ENCODE data around the gene LYZL2. TPM values are rescaled to one million over a fixed set of nuclear protein-coding genes. Genes with fewer than 3 reads are reported as not detected.
"Not testable (repeated sequence)": the region's sequence is repeated elsewhere in the genome, so short reads cannot be mapped to it uniquely, and the experiment has no call there.

LYZL2 gene
- total and polyA plus RNA-seq, 9 of the 15 experiments (the other 6 are each of a cell fraction or from before 2014, with no cell fraction given), result not detected

GRCh38 chr10:30645340-30645827, 15.8 kb upstream of the LYZL2 start:
- H3K9me3 ChIP-seq (replicated peaks; ENCODE audit: control insufficient read depth, insufficient read depth, low read depth, low read length), result no peaks in the 10 kb centered on the region
- no peaks in the 10 kb centered on the region for H3K79me2 ChIP-seq (ENCODE audit: control insufficient read depth, insufficient read depth, low read length)
- no peak for TF ChIP-seq FOXO4 (CRISPR knock-in tag; IDR thresholded peaks at IDR 0.05)
- TF ChIP-seq SP2 (IDR thresholded peaks at IDR 0.05; ENCODE audit: extremely low read depth, low read depth, low read length, poor library complexity, severe bottlenecking), result no peak
- in situ Hi-C loops (cut with MboI), result no loop called here
- no peak for FAIRE-seq
- H3K4me2 ChIP-seq (ENCODE audit: insufficient read depth, low read length), result no peak overlapping the region
- no peaks in the 10 kb centered on the region; a peak in 1 of 5 replicates for H3K4me1 ChIP-seq (replicated peaks in 1 of 2; ENCODE audit: control insufficient read depth in 2 of 2, insufficient read depth in 2 of 2, low read length in 2 of 2)
- H3K27me3 ChIP-seq (ENCODE audit: control insufficient read depth in 2 of 2, insufficient read depth in 2 of 2, low read length in 2 of 2), result peaks cover 34 to 62% of the 10 kb centered on the region in 2 experiments
- H3K4me3 ChIP-seq, result no peak overlapping the region
- no peaks in the 10 kb centered on the region for H3K9me1 ChIP-seq (ENCODE audit: control insufficient read depth, insufficient read depth, low read length)
- H3K9ac ChIP-seq (ENCODE audit: insufficient read depth in 1 of 2, low read depth in 2 of 2, low read length in 2 of 2), result no peak overlapping the region
- H4K20me1 ChIP-seq (replicated peaks; ENCODE audit: control insufficient read depth, insufficient read depth, low read length), result no peaks in the 10 kb centered on the region
- ChIA-PET CTCF (ENCODE audit: low intra/inter-chr PET ratio) (no interaction called here), POLR2A (no interaction called here)
- WGBS (ENCODE audit: insufficient coverage, low coverage, missing lambda C conversion rate), result under 1% methylated on average over 12 of the region's 15 CpGs
- BruUV-seq (replicated peaks), result no TSS peak
- H3K36me3 ChIP-seq (ENCODE audit: control insufficient read depth, insufficient read depth, low read length), result no peaks in the 10 kb centered on the region
- intact Hi-C loops (cut with micrococcal nuclease), result no loop called here
- no peak overlapping the region for H3K27ac ChIP-seq (ENCODE audit: extremely low read depth, low read depth, low read length)
- ATAC-seq, result peak; percentile 69
- H2AFZ ChIP-seq (ENCODE audit: low read depth, low read length), result no peak overlapping the region
- no peak for DNase-seq (ENCODE audit: extremely low read depth in 1 of 4, low spot score in 3 of 4)

DNA sequence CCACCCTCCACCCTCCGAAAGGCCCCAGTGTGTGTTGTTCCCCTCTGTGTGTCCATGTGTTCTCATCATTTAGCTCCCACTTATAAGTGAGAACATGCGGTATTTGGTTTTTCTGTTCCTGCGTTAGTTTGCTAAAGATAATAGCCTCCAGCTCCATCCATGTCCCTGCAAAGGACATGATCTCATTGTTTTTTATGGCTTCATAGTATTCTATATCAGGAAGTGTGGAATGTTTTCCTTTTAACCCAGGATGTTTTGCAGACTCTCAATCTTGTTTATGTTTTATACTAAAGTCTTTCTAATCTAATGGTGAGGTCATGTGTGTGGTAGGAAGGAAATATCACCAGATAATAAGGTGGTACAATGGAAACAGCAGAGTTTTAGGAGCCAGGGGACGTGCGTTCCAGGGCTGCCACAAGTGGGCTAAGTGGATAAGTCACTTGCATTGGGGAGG, 14.9 kb upstream of the LYZL2 start:
- H3K9me3 ChIP-seq (replicated peaks; ENCODE audit: control insufficient read depth, insufficient read depth, low read depth, low read length); intact Hi-C loops (cut with micrococcal nuclease); H3K9me1 ChIP-seq (ENCODE audit: control insufficient read depth, insufficient read depth, low read length); H3K4me2 ChIP-seq (ENCODE audit: insufficient read depth, low read length); FAIRE-seq; H3K4me3 ChIP-seq; H3K4me1 ChIP-seq (replicated peaks in 1 of 2; ENCODE audit: control insufficient read depth in 2 of 2, insufficient read depth in 2 of 2, low read length in 2 of 2); H3K36me3 ChIP-seq (ENCODE audit: control insufficient read depth, insufficient read depth, low read length); CTCF ChIA-PET (ENCODE audit: low intra/inter-chr PET ratio); H3K9ac ChIP-seq (ENCODE audit: insufficient read depth in 1 of 2, low read depth in 2 of 2, low read length in 2 of 2); POLR2A ChIA-PET; H3K27ac ChIP-seq (ENCODE audit: extremely low read depth, low read depth, low read length); ATAC-seq; H4K20me1 ChIP-seq (replicated peaks; ENCODE audit: control insufficient read depth, insufficient read depth, low read length); DNase-seq (ENCODE audit: extremely low read depth in 1 of 4, low spot score in 3 of 4); in situ Hi-C loops (cut with MboI); H2AFZ ChIP-seq (ENCODE audit: low read depth, low read length); H3K79me2 ChIP-seq (ENCODE audit: control insufficient read depth, insufficient read depth, low read length); BruUV-seq (replicated peaks): not testable (repeated sequence)
- H3K27me3 ChIP-seq (ENCODE audit: control insufficient read depth in 2 of 2, insufficient read depth in 2 of 2, low read length in 2 of 2), result peaks cover 34 to 62% of the 10 kb centered on the region in 2 experiments
- 10% methylated on average over 5 of the region's 5 CpGs for WGBS (ENCODE audit: insufficient coverage, low coverage, missing lambda C conversion rate)

DNA sequence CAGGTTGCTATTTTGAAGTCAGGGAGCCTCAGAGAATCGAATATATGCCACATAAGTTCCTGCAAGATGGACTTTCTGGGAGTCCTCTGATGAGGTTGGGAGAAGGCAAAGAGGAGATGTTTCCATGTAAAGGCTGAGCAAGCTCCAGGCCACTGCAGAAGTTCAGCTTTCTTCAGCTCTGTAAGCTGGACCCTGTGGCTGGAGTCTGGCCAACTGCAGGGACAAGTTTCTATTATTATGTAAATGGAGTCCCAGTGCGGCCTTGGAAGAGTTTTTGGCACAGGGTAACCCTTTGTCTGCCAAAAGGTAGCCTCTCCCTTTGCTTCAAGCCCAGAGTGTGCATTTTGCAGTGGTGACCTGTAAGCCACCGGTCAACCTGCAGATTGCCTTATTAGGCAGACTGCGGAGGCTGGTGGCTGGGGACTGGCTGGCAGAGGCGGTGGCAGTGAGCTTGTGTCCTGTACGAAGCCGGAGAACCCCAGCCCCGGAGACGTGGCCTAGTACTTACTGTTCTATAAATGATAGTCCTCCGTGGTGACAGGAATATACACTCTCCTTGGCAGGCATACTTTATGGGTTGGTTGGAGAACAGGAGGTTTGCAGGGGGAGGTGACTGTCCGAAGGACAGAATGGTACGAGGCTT, 14.1 kb upstream of the LYZL2 start:
- in situ Hi-C loops (cut with MboI); H3K27ac ChIP-seq (ENCODE audit: extremely low read depth, low read depth, low read length); H3K4me1 ChIP-seq (replicated peaks in 1 of 2; ENCODE audit: control insufficient read depth in 2 of 2, insufficient read depth in 2 of 2, low read length in 2 of 2); H3K9ac ChIP-seq (ENCODE audit: insufficient read depth in 1 of 2, low read depth in 2 of 2, low read length in 2 of 2); CTCF ChIA-PET (ENCODE audit: low intra/inter-chr PET ratio); H3K79me2 ChIP-seq (ENCODE audit: control insufficient read depth, insufficient read depth, low read length); H3K4me2 ChIP-seq (ENCODE audit: insufficient read depth, low read length); intact Hi-C loops (cut with micrococcal nuclease); H4K20me1 ChIP-seq (replicated peaks; ENCODE audit: control insufficient read depth, insufficient read depth, low read length); H2AFZ ChIP-seq (ENCODE audit: low read depth, low read length); POLR2A ChIA-PET; H3K9me3 ChIP-seq (replicated peaks; ENCODE audit: control insufficient read depth, insufficient read depth, low read depth, low read length); H3K9me1 ChIP-seq (ENCODE audit: control insufficient read depth, insufficient read depth, low read length); DNase-seq (ENCODE audit: extremely low read depth in 1 of 4, low spot score in 3 of 4); H3K4me3 ChIP-seq; H3K36me3 ChIP-seq (ENCODE audit: control insufficient read depth, insufficient read depth, low read length); BruUV-seq (replicated peaks); ATAC-seq: not testable (repeated sequence)
- 4% methylated on average over 11 of the region's 12 CpGs for WGBS (ENCODE audit: insufficient coverage, low coverage, missing lambda C conversion rate)
- peak; percentile 11 for FAIRE-seq
- H3K27me3 ChIP-seq (ENCODE audit: control insufficient read depth in 2 of 2, insufficient read depth in 2 of 2, low read length in 2 of 2), result peaks cover 31 to 62% of the 10 kb centered on the region in 2 experiments
